GM19455 (cell line): ENCODE measurements around the gene ALK.

ENCODE experiments used
- ATAC-seq: cut with Tn5 transposase; IDR thresholded peaks from one replicate; pipeline ENCODE4 v1.9.1; 2021; ENCODE audit not compliant: unreplicated experiment

The ALK gene

DNA sequence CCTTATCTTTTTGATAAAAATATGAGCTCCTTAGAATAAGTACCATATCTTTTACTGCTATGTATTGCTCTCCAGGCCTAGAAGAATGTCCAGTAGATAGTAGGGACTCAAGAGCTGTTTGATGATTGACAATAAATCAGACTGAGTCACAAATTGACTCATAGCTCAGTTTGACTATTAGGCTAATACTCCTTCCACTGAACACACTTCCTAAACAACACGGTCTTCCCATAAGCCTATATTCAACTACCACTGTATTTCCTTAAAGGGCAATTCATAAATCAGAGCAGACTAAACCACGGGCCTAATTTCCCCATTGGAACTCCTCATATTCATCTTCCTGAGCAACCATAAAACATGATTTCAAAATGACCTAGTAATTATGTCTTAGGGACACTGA is 258.5 kb downstream of the ALK start:
- no peak for ATAC-seq

GRCh38 chr2:29660201-29660600 is 261.2 kb downstream of the ALK start:
- no peak for ATAC-seq

DNA sequence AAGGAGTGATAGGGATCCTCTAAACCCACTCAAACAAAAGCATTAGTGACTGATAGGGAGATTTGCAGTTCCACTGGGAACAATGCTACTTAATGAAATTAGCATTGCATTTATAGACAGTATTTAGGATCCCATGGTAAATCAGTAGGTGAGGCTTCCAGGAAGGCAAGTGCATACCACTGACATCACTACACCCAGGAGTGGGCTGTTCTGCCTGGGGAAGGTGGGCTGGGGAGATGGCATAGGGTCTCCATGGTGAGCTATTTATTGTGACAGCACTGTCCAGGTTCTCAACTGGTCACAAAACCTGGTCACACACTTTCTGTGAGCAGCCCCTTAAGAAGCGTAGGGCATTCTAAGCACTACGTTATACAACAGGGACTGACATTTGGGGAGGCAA is 262.2 kb downstream of the ALK start:
- ATAC-seq, result no peak

GRCh38 chr2:29657674-29658073 is 263.7 kb downstream of the ALK start:
- ATAC-seq, result no peak

GRCh38 chr2:29655391-29656086 is 265.8 kb downstream of the ALK start:
- no peak for ATAC-seq

DNA sequence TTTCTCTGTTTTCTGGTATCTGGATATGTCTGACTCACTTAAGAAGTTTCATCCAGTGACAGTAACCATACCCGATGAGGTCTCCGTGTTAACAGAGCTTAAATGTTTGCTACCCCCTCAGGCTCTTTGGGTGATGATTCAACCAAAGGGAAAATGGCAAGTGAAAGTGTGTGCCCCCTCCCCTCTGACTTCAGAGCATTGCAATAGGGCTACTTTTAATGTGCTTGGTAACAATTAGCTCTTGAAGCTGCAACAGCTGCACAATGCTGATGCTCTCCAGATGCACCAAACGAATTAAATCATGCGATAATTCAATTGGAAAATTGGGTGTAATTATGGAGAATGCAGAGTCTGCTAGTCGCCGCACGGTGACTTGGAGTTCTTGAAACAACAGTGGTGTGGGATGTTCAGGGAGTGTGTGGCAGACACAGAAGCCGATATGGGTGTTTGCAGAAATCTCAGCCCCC is 270.7 kb downstream of the ALK start:
- no peak for ATAC-seq

GRCh38 chr2:29644949-29645348 is 276.4 kb downstream of the ALK start:
- no peak for ATAC-seq

GRCh38 chr2:29643196-29643595 is 278.2 kb downstream of the ALK start:
- no peak for ATAC-seq

- ATAC-seq, result no peak
Measured at GRCh38 chr2:29640360-29640759, 281.0 kb downstream of the ALK start.

DNA sequence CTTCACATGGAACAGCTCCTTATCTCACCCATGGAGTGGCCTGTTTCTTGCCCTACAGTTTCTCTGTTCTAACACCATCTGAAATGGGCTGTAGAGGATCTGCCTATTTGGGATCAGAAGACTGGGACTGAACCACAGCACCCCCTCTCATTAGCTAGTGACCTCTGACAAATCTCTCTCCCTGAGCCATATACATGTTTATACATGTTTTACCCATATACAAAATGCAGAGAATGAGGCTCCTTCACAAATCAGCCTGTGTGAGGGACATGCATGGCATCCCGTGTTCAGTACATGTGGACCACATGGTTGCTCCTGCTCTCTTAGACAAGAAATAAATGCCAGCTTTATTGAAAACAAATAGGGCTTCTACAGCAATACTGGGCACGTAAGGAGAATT is 282.7 kb downstream of the ALK start:
- no peak for ATAC-seq

GRCh38 chr2:29634916-29635315 is 286.5 kb downstream of the ALK start:
- ATAC-seq, result no peak

- no peak for ATAC-seq
Measured at GRCh38 chr2:29632018-29632417, 289.4 kb downstream of the ALK start.

DNA sequence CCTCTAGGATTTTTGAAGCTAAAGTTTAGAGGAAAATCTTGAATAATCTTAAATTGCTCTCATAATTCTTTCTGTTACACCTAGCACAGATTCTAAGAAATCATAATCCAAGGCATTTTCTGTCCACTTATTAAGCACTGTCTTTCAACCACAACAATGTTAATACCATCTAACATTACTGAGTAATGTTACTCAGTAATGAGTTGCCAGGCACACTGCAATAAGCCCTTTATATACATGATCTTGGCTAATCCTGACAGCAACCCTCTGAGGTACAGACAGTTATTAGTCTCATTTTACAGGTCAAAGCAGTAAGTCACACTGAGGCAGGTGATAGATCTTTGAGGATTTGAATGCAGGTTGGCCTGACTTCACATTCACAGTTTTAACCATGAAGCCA is 291.9 kb downstream of the ALK start:
- ATAC-seq, result no peak

DNA sequence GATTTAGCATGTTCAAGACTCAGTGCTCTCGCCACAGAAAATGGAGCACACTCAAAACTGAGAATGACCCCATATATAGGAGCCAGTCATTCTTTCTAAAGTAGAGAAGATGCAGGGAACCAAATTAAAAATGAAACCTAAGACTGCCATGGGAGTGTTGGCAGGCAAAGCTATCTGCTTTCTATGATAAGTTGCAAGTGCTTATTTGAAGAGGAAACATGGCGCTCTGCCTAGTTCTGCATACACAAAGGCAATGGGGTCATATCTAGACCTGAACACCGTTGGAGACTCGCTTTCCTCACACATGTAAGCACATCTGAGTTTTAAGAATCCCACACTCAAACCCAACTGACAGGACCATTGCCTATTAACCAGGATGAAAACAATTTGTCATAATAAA is 292.5 kb downstream of the ALK start:
- no peak for ATAC-seq

DNA sequence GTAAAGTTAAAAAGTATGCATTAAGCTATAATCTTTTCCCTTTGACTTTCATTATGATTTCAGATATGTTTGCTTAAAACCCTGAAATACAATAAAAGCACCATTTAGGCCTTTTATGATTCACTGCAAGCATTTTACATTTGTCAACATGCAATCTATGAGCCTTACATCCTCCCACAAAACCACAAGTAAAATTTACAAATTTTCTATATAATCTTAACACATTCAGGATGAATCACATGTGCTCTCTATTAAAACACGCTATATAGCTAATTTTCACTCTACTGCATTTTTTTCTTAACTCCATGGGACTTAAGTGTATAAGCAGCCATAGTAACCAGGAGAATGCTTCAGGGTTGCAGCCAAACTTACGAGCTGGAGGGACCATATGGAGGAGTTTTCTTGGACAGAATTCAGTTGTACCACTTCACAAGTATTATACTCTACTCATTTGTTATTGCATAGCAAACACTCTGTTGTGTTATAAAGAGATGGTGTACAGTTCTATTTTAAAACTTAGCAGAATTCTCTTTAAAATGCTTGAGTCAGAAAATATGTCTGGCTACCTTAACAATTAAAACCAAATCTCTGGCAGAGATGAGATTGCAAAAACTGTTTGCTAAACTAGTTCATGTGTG is 293.2 kb downstream of the ALK start:
- no peak for ATAC-seq

- no peak for ATAC-seq
Measured at GRCh38 chr2:29627279-29627711, 294.1 kb downstream of the ALK start.

DNA sequence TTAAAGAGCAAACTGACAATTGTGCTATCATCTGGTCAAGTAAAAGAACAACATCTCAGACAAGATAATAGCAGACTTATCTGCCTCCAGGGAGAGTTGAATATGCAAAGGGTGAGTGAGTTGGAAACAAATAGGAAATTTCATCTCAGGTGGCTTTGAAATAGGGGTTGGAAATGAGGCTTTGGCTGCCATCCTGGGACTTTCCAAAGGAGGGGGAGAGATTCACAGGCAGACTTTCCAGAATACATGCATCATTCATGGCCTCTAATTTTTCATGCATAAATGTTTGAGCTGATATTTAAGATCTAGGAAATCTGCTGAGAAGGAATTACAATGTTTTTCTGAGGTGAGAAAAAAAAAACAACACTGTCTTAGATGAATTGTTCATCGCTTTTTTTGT is 300.5 kb downstream of the ALK start:
- ATAC-seq, result no peak

DNA sequence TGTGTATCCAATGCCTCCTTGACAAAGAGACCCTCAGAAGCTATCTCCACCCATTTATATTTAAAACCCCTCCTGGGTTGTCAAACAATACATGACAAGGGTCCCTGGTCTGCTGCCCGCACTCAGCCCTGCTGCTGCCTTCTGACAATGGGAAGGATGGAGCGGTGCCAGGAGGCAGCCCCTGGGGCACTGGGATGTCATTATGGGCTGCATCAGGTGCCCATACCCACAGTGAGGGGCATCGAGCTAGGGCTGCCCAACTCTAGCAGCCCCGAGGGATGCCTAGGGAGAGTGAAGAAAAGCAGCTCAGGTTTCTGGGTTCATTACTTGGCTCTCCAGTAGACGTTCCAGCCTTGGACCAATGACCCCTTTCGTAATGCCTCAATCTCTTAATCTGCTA is 301.7 kb downstream of the ALK start:
- ATAC-seq, result no peak

GRCh38 chr2:29618024-29618423 is 303.4 kb downstream of the ALK start:
- ATAC-seq, result no peak

DNA sequence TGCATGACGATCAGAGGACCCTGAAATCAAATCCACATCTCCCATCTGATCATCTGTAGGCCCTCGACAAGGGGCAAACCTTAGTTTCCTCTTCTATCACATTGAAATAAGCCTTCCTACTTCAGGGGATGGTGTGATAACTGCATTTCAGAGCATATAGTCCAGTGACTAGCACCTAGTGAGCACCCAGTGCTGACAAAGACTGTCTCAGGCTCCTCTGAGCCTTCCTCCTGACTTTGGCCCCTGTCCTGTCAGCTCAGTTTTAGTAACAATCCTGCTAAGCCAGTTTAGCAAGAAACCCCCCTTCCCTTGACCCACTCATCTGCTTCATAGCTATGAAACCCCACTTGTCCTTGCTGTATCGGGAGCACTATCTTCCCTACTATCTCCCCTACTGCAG is 304.0 kb downstream of the ALK start:
- no peak for ATAC-seq

DNA sequence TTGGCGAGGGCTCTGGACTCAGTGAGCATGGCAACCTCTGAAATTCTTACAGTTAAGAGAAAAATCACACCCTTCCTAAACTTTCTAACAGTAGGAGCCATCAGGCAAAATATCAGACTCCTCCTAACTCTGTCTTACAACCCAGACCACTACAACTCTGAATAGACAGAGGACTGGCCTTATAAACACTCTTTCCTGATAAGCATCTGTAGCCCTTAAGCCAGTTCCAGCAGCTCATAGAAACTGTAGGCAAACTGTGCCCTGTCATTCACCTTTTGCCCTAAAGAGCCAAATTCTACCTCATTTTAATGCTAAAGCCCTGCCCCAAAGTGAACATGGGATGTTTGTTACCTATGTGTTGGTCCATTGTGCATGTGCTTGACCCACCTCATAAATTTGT is 304.8 kb downstream of the ALK start:
- no peak for ATAC-seq

DNA sequence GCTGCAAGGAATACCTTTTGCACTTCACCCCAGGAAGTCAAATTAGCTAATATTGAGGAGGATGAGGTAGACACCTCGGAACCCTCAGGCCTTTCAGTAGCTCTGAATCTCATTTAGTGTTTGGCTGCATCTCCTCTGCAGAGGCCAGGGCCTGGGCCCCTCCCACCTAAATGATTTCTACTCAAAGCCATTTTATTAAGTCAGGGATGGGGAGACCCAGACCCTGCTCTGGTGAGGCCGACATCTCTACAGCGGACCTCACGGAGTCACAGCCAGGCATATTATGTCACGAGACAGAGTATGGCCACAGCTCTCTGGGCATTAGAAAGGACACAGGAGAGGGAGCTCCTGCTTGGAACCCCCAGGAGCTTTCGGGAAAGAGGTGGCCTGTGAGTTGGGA is 305.5 kb downstream of the ALK start:
- no peak for ATAC-seq

GRCh38 chr2:29615183-29615582 is 306.2 kb downstream of the ALK start:
- ATAC-seq, result no peak
